RWPE2 (cell line): ENCODE results near the gene GPR161.

Experiments
- ATAC-seq: fragments of 200-7000 bp; cut with Tn5 transposase; 3 replicates; pipeline ENCODE4 v1.9.1; 2021; ENCODE audit warnings: low read depth
- DNase-seq: peaks from one replicate; pipeline ENCODE4 v3.0.0-alpha.2; 2020; ENCODE audit warnings: low spot score
- H3K27ac ChIP-seq: fragments of 450-650 bp; 2 replicates; pipeline ENCODE4 v1.5.1; 2017; ENCODE audit warnings: mild to moderate bottlenecking; ENCODE audit not compliant: poor library complexity, severe bottlenecking
- H3K27me3 ChIP-seq: fragments of 250-450 bp; sonication (Bioruptor Pico); 2 replicates; pipeline ENCODE4 v1.5.1; 2021; ENCODE audit warnings: mild to moderate bottlenecking, moderate library complexity; ENCODE audit not compliant: insufficient read depth, poor library complexity, severe bottlenecking
- H3K36me3 ChIP-seq: fragments of 250-450 bp; sonication (Bioruptor Pico); 2 replicates; pipeline ENCODE4 v1.5.1; 2020; ENCODE audit warnings: low read depth, mild to moderate bottlenecking, moderate library complexity
- H3K4me1 ChIP-seq: fragments of 250-450 bp; sonication (Bioruptor Pico); 2 replicates; pipeline ENCODE4 v1.5.1; 2021; ENCODE audit warnings: mild to moderate bottlenecking, moderate library complexity; ENCODE audit not compliant: insufficient read depth, poor library complexity, severe bottlenecking
- H3K4me3 ChIP-seq: fragments of 250-450 bp; sonication (Bioruptor Pico); 2 replicates; pipeline ENCODE4 v1.5.1; 2021; ENCODE audit warnings: mild to moderate bottlenecking, moderate library complexity; ENCODE audit not compliant: severe bottlenecking
- H3K9me3 ChIP-seq: fragments of 250-450 bp; sonication (Bioruptor Pico); 2 replicates; pipeline ENCODE4 v1.5.1; 2021; ENCODE audit warnings: mild to moderate bottlenecking, moderate library complexity; ENCODE audit not compliant: severe bottlenecking
- TF ChIP-seq, protein P1 (sequence below): fragments of 450-650 bp; IDR thresholded peaks from one replicate; pipeline ENCODE4 v1.5.1; 2017; ENCODE audit warnings: mild to moderate bottlenecking, moderate library complexity; ENCODE audit not compliant: poor library complexity, severe bottlenecking

The GPR161 gene

DNA sequence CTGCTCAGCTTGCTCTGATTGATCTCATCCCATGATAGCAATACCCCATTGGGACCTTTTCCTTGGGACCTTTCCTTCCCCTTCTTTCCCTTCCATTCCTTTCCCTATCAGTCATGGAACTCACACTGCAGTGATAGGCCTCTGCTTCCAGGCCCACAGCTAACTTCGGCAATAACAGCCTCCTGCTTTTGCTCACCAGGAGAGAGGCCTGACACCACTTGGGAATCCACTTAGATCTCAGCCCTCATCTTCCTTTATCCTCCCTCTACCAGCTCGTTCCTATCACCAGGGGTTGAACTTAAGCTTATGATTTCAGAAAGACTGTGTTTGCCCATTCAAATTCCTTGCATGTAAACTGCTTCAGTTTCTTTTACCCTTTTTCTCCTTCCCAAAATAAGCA lies 31.1 kb upstream of the GPR161 start:
- no peaks in the 10 kb centered on the region for H3K27me3 ChIP-seq
- no peaks in the 10 kb centered on the region for H3K4me1 ChIP-seq
- TF ChIP-seq, protein P1, sequence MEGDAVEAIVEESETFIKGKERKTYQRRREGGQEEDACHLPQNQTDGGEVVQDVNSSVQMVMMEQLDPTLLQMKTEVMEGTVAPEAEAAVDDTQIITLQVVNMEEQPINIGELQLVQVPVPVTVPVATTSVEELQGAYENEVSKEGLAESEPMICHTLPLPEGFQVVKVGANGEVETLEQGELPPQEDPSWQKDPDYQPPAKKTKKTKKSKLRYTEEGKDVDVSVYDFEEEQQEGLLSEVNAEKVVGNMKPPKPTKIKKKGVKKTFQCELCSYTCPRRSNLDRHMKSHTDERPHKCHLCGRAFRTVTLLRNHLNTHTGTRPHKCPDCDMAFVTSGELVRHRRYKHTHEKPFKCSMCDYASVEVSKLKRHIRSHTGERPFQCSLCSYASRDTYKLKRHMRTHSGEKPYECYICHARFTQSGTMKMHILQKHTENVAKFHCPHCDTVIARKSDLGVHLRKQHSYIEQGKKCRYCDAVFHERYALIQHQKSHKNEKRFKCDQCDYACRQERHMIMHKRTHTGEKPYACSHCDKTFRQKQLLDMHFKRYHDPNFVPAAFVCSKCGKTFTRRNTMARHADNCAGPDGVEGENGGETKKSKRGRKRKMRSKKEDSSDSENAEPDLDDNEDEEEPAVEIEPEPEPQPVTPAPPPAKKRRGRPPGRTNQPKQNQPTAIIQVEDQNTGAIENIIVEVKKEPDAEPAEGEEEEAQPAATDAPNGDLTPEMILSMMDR, result no peak
- H3K36me3 ChIP-seq, result no peaks in the 10 kb centered on the region
- H3K9me3 ChIP-seq, result peaks cover 2% of the 10 kb centered on the region
- ATAC-seq (no peak), DNase-seq (no peak)
- no peak overlapping the region for H3K27ac ChIP-seq
- no peak overlapping the region for H3K4me3 ChIP-seq

DNA sequence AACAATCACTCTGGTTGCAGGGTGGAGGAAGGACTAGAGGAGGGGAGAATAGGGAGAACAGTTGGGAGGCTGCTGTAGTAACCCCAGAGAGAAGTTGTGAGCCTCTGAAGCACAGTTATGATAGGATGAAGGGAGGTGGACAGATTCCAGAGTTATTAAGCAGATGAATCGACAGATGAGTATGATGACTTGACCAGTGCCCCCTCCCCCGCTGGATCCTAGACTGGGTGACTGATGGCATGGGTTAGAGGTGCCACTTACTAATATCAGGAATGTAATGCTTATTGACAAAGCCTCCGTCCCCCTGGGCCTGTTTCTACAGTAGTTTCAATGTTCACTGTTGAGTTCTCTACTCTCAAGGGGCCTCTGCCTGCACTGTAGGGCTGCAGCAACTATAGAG lies 28.0 kb upstream of the GPR161 start:
- no peak for ATAC-seq
- TF ChIP-seq, protein P1, result no peak
- peaks cover 6% of the 10 kb centered on the region for H3K9me3 ChIP-seq
- H3K36me3 ChIP-seq, result no peaks in the 10 kb centered on the region
- no peak for DNase-seq
- H3K4me1 ChIP-seq, result no peaks in the 10 kb centered on the region
- H3K4me3 ChIP-seq, result no peak overlapping the region
- no peak overlapping the region for H3K27ac ChIP-seq
- no peaks in the 10 kb centered on the region for H3K27me3 ChIP-seq

DNA sequence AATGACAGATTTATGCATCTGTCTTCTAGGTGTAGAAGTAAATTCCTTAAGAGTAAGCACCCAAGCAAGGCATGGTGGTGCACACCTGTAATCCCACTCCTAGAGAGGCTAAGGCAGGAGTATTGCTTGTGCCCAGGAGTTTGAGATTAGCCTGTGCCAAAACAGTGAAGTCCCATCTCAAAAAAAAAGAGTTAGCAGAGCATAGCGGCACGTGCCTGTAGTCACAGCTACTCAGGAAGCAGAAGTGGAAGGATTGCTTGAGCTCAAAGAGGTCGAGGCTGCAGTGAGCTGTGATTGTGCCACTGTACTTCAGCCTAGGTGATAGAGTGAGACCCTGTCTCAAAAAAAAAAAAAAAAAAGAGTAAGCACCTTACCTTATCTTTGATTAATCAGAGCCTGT lies 26.9 kb upstream of the GPR161 start:
- Histone ChIP-seq H3K4me3 (no peak overlapping the region), H3K27me3 (no peaks in the 10 kb centered on the region), H3K9me3 (peaks cover 6% of the 10 kb centered on the region), H3K27ac (no peak overlapping the region), H3K4me1 (no peaks in the 10 kb centered on the region), H3K36me3 (no peaks in the 10 kb centered on the region)
- DNase-seq (no peak), ATAC-seq (no peak)
- TF ChIP-seq, protein P1, result no peak

DNA sequence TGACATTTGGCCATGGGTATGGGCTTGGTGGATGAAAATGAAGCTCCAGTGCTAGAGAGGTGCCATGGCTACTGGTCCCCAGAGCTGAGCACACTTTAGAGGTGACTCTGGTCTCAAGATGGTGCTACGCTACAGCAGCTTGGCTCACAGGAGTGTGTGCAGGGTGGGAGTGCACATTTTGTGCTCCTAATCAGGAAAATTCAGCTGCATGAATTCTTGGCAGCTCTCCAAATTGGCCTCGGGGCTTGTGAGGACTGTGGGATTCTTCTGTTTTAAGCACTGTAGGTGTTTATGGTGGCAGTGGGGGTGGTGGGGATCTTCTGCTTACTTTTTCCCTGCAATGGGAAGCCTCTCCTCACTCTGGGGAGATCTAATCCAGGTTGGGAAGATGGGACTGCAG lies 24.7 kb upstream of the GPR161 start:
- Histone ChIP-seq H3K36me3 (no peaks in the 10 kb centered on the region), H3K9me3 (peaks cover 8% of the 10 kb centered on the region), H3K4me1 (no peaks in the 10 kb centered on the region), H3K27ac (no peak overlapping the region), H3K4me3 (no peak overlapping the region), H3K27me3 (no peaks in the 10 kb centered on the region)
- ATAC-seq, result no peak
- no peak for DNase-seq
- TF ChIP-seq, protein P1, result no peak

DNA sequence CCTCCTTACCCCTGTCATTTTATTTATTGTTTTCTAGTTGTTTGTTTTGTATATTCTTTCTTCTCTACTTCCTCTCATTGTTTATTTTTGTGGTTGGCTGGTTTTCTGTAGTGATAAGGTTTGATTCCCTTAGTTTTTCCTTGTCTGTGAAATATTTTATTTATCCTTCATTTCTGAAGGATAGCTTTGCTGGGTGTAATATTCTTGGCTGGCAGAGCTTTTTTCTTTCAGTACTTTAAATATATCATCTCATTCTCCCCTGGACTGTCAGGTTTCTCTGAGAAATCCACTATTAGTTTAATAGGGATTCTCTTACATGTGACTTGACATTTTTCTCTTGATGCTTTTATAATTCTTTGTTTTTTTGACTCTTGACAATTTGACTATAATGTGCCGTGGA lies 23.2 kb upstream of the GPR161 start:
- TF ChIP-seq, protein P1, result no peak
- ATAC-seq, result no peak
- peaks cover 8% of the 10 kb centered on the region for H3K9me3 ChIP-seq

More for the DNA sequence above, 23.2 kb upstream of the GPR161 start:
- Histone ChIP-seq H3K27me3 (no peaks in the 10 kb centered on the region), H3K27ac (no peak overlapping the region), H3K4me1 (no peaks in the 10 kb centered on the region), H3K36me3 (no peaks in the 10 kb centered on the region), H3K4me3 (no peak overlapping the region)
- DNase-seq, result no peak
